ENCODE results near the gene IL33.

GRCh38 chr9:6183627-6184026 lies 32.0 kb upstream of the IL33 start:
- no peak for TF ChIP-seq EZH2 (IDR thresholded peaks at IDR 0.05; ENCODE audit: insufficient read depth, low read length)
- TF ChIP-seq CTCF (IDR thresholded peaks at IDR 0.05; ENCODE audit: insufficient read depth, low read depth, low read length): no peak

Measured in astrocyte (in vitro differentiated cells and primary cell).